Type B pancreatic cell (in vitro differentiated cells): ENCODE measurements around the gene ATF2. TPM values are rescaled to one million over a fixed set of nuclear protein-coding genes. Genes with fewer than 3 reads are reported as not detected.
A peak's percentile ranks its signal among the peaks of the same experiment; 100 is the strongest.

Experiments
- DNase-seq: peaks from one replicate; pipeline ENCODE4 v3.0.0; 2021; ENCODE audit warnings: mixed read lengths; ENCODE audit not compliant: unreplicated experiment; ENCODE audit errors: extremely low spot score
- H3K27ac Mint-ChIP-seq: 2 replicates; pipeline ENCODE4 v1.8.0; 2021; ENCODE audit warnings: mild to moderate bottlenecking, mixed read lengths
- H3K27me3 Mint-ChIP-seq: 2 replicates; pipeline ENCODE4 v1.8.0; 2021; ENCODE audit warnings: mixed read lengths
- H3K36me3 Mint-ChIP-seq: 2 replicates; pipeline ENCODE4 v1.8.0; 2021; ENCODE audit warnings: mixed read lengths
- H3K4me1 Mint-ChIP-seq: one replicate; pipeline ENCODE4 v1.8.0; 2021; ENCODE audit warnings: mixed read lengths; ENCODE audit not compliant: unreplicated experiment
- H3K4me3 Mint-ChIP-seq: 2 replicates; pipeline ENCODE4 v1.8.0; 2021; ENCODE audit warnings: mild to moderate bottlenecking, mixed read lengths
- H3K9me3 Mint-ChIP-seq: 2 replicates; pipeline ENCODE4 v1.8.0; 2021; ENCODE audit warnings: mixed read lengths
- CTCF ChIP-seq: fragments of 200-600 bp; sonication (generic); conservative IDR thresholded peaks from 2 replicates; pipeline ENCODE4 v1.5.0; 2021; ENCODE audit warnings: antibody characterized with exemption, mild to moderate bottlenecking
- total RNA-seq: library from RNA; stranded (reverse); gene quantifications from 2 replicates; pipeline ENCODE4 v1.2.1, GENCODE V29; 2021; ENCODE audit warnings: low replicate concordance

ATF2 gene
- total RNA-seq, 1 donor from 2014 or later, result 56.1 TPM

- no peak for DNase-seq
- peak overlapping the region; percentile 100 for H3K4me3 Mint-ChIP-seq
- H3K36me3 Mint-ChIP-seq, result peaks cover 1% of the 10 kb centered on the region
- no peaks in the 10 kb centered on the region for H3K9me3 Mint-ChIP-seq
- no peak for TF ChIP-seq CTCF
- H3K27ac Mint-ChIP-seq, result peak overlapping the region; percentile 24
- H3K27me3 Mint-ChIP-seq, result no peaks in the 10 kb centered on the region
- H3K4me1 Mint-ChIP-seq, result peaks cover 18% of the 10 kb centered on the region
These were observed 1.7 kb downstream of the ATF2 start for GRCh38 chr2:175166216-175166824.

GRCh38 chr2:175164235-175164634, 3.8 kb downstream of the ATF2 start:
- Mint-ChIP-seq H3K9me3 (peaks cover 5% of the 10 kb centered on the region), H3K4me3 (no peak overlapping the region), H3K27ac (no peak overlapping the region), H3K27me3 (no peaks in the 10 kb centered on the region), H3K36me3 (peaks cover 8% of the 10 kb centered on the region), H3K4me1 (peaks cover 12% of the 10 kb centered on the region)
- no peak for TF ChIP-seq CTCF
- no peak for DNase-seq

GRCh38 chr2:175158894-175159293, 9.1 kb downstream of the ATF2 start:
- H3K4me1 Mint-ChIP-seq, result peaks cover 6% of the 10 kb centered on the region
- no peak overlapping the region for H3K4me3 Mint-ChIP-seq
- TF ChIP-seq CTCF, result no peak
- H3K27ac Mint-ChIP-seq, result no peak overlapping the region
- H3K36me3 Mint-ChIP-seq, result peaks cover 12% of the 10 kb centered on the region
- no peaks in the 10 kb centered on the region for H3K27me3 Mint-ChIP-seq
- DNase-seq, result no peak
- peaks cover 5% of the 10 kb centered on the region for H3K9me3 Mint-ChIP-seq

- H3K36me3 Mint-ChIP-seq, result peaks cover 12% of the 10 kb centered on the region
- no peak overlapping the region for H3K4me3 Mint-ChIP-seq
- peaks cover 5% of the 10 kb centered on the region for H3K9me3 Mint-ChIP-seq
- no peak for DNase-seq
- no peak overlapping the region for H3K27ac Mint-ChIP-seq
- peaks cover 10% of the 10 kb centered on the region for H3K4me1 Mint-ChIP-seq
- no peak for TF ChIP-seq CTCF
- no peaks in the 10 kb centered on the region for H3K27me3 Mint-ChIP-seq
These were observed 11.5 kb downstream of the ATF2 start for GRCh38 chr2:175156534-175156933.

GRCh38 chr2:175154661-175155082, 13.3 kb downstream of the ATF2 start:
- no peak for TF ChIP-seq CTCF
- Mint-ChIP-seq H3K27ac (no peak overlapping the region), H3K9me3 (no peaks in the 10 kb centered on the region), H3K4me3 (no peak overlapping the region), H3K27me3 (no peaks in the 10 kb centered on the region), H3K36me3 (peaks cover 10% of the 10 kb centered on the region), H3K4me1 (peaks cover 10% of the 10 kb centered on the region)
- DNase-seq, result no peak

GRCh38 chr2:175152242-175152641, 15.8 kb downstream of the ATF2 start:
- DNase-seq, result no peak
- H3K9me3 Mint-ChIP-seq, result no peaks in the 10 kb centered on the region

More at GRCh38 chr2:175152242-175152641, 15.8 kb downstream of the ATF2 start:
- Mint-ChIP-seq H3K4me3 (no peak overlapping the region), H3K4me1 (peaks cover 10% of the 10 kb centered on the region), H3K27me3 (no peaks in the 10 kb centered on the region), H3K36me3 (peaks cover 16% of the 10 kb centered on the region), H3K27ac (no peak overlapping the region)
- no peak for TF ChIP-seq CTCF
